K562 (cell line): ENCODE measurements around the gene PPM1G. TPM values are rescaled to one million over a fixed set of nuclear protein-coding genes. Genes with fewer than 3 reads are reported as not detected.

ENCODE experiments used
- ATAC-seq: fragments of 200-7000 bp; cut with Tn5 transposase; 3 replicates; pipeline ENCODE4 v1.9.1; 2020; ENCODE audit warnings: moderate library complexity
- BruUV-seq: library from RNA; stranded (reverse); fragments of 400-500 nt; replicated peaks from 2 replicates; lab custom pipeline; 2021; lab: Mats Ljungman, UMichigan
- CTCF ChIA-PET: fragments of 300-600 bp; formaldehyde crosslinking; extraction: SDS; loops from one replicate; lab custom pipeline; 2021; ENCODE audit warnings: low intra/inter-chr PET ratio; lab: Yijun Ruan, JAX
- POLR2A ChIA-PET: fragments of 300-600, 350-650 bp; sonication (Branson Sonifier 250); formaldehyde crosslinking; extraction: SDS; loops from one replicate; lab custom pipeline; 2021; ENCODE audit warnings: antibody characterized with exemption, inconsistent platforms; lab: Yijun Ruan, JAX
- DNase-seq, 4 experiments: peaks; one replicate each; pipeline versions ENCODE4 v3.0.0 to v3.0.0-alpha.2; 2011 to 2018; ENCODE audit warnings: low spot score in 3 of 4, mixed read lengths in 3 of 4; ENCODE audit errors: extremely low read depth in 1 of 4
- FAIRE-seq: peaks from 2 replicates; lab custom pipeline; 2011; peaks lifted over from hg19 to GRCh38; lab: Jason Lieb, UNC
- H2AFZ ChIP-seq: 2 replicates; pipeline ENCODE4 v1.6.0; 2011; ENCODE audit warnings: low read depth, low read length, control low read depth, inconsistent platforms
- H3K27ac ChIP-seq: fragments of 200-600 bp; 3 replicates; pipeline ENCODE4 v1.8.0; 2011; ENCODE audit warnings: low read depth, mild to moderate bottlenecking, control low read depth, inconsistent platforms, low read length, moderate library complexity, mixed read lengths; ENCODE audit errors: extremely low read depth
- H3K27me3 ChIP-seq, 2 experiments: fragments of 300-600 bp in 1 of 2; 2 replicates in 1 of 2; 3 replicates in 1 of 2; pipeline versions ENCODE4 v1.6.0 to v1.8.0; 2011; ENCODE audit warnings: inconsistent platforms in 2 of 2, low read length in 2 of 2, mild to moderate bottlenecking in 1 of 2, mixed read lengths in 1 of 2, moderate library complexity in 1 of 2; ENCODE audit not compliant: control insufficient read depth in 2 of 2, insufficient read depth in 2 of 2
- H3K36me3 ChIP-seq: fragments of 300-600 bp; 3 replicates; pipeline ENCODE4 v1.8.0; 2011; ENCODE audit warnings: mild to moderate bottlenecking, low read length, inconsistent platforms; ENCODE audit not compliant: control insufficient read depth, insufficient read depth
- H3K4me1 ChIP-seq, 2 experiments: fragments of 200-600 bp in 1 of 2; replicated peaks in 1 of 2; 2 replicates in 1 of 2; 3 replicates in 1 of 2; pipeline versions ENCODE4 v1.5.1 to v1.8.0; 2011; ENCODE audit warnings: inconsistent platforms in 2 of 2, low read length in 2 of 2, mild to moderate bottlenecking in 1 of 2, mixed read lengths in 1 of 2, moderate library complexity in 1 of 2; ENCODE audit not compliant: control insufficient read depth in 2 of 2, insufficient read depth in 2 of 2
- H3K4me2 ChIP-seq: 2 replicates; pipeline ENCODE4 v1.6.1; 2011; ENCODE audit warnings: low read length, control low read depth, inconsistent platforms, mixed read lengths; ENCODE audit not compliant: insufficient read depth
- H3K4me3 ChIP-seq: fragments of 200-600 bp; sonication (generic), shearing (Covaris generic); 2 replicates; pipeline ENCODE4 v1.5.1; 2016; ENCODE audit warnings: control low read depth, inconsistent platforms
- H3K79me2 ChIP-seq: fragments of 200-600 bp; 3 replicates; pipeline ENCODE4 v1.8.0; 2011; ENCODE audit warnings: low read length, inconsistent platforms; ENCODE audit not compliant: control insufficient read depth, insufficient read depth
- H3K9ac ChIP-seq, 2 experiments: 2 replicates each; pipeline versions ENCODE4 v1.6.0 to v1.6.1; 2011; ENCODE audit warnings: low read depth in 2 of 2, low read length in 2 of 2, control low read depth in 1 of 2, inconsistent platforms in 1 of 2, mild to moderate bottlenecking in 1 of 2, mixed read lengths in 1 of 2; ENCODE audit not compliant: insufficient read depth in 1 of 2
- H3K9me1 ChIP-seq: one replicate; pipeline ENCODE4 v1.6.0; 2011; ENCODE audit warnings: inconsistent platforms, mild to moderate bottlenecking, low read length, moderate library complexity; ENCODE audit not compliant: control insufficient read depth, insufficient read depth
- H3K9me3 ChIP-seq: replicated peaks from 2 replicates; pipeline ENCODE4 v1.5.1; 2011; ENCODE audit warnings: low read depth, low read length, inconsistent platforms; ENCODE audit not compliant: control insufficient read depth, insufficient read depth
- H4K20me1 ChIP-seq: replicated peaks from 2 replicates; pipeline ENCODE4 v1.6.1; 2011; ENCODE audit warnings: low read length, inconsistent platforms, mixed read lengths; ENCODE audit not compliant: control insufficient read depth, insufficient read depth
- BMI1 ChIP-seq: fragments of 150-350 bp; IDR thresholded peaks from 2 replicates; pipeline ENCODE4 v1.6.1; 2014; ENCODE audit warnings: low read length
- CBFA2T3 ChIP-seq: fragments of 450-650 bp; IDR thresholded peaks from 2 replicates; pipeline ENCODE4 v1.6.1; 2017
- EP300 ChIP-seq: IDR thresholded peaks from 2 replicates; pipeline ENCODE4 v1.6.1; 2012; ENCODE audit warnings: low read length, improper control_type of control experiment
- GATA2 ChIP-seq: sonication (generic); formaldehyde crosslinking; IDR thresholded peaks from 2 replicates; pipeline ENCODE4 v1.4.0; 2020; ENCODE audit warnings: mild to moderate bottlenecking, missing genetic modification reagents
- HMG20B ChIP-seq: fragments of 250-450 bp; sonication (Bioruptor Pico); IDR thresholded peaks from 2 replicates; pipeline ENCODE4 v1.5.0; 2021; ENCODE audit warnings: mild to moderate bottlenecking
- TEAD1 ChIP-seq, 2 experiments: fragments of 450-650 bp in 1 of 2; sonication (generic) in 1 of 2; formaldehyde crosslinking; IDR thresholded peaks; 2 replicates each; pipeline versions ENCODE4 v1.4.0 to v1.8.0; 2020 to 2022; ENCODE audit warnings: mild to moderate bottlenecking in 2 of 2, missing genetic modification reagents in 1 of 2
- TEAD2 ChIP-seq: fragments of 450-650 bp; IDR thresholded peaks from 2 replicates; pipeline ENCODE4 v1.6.1; 2016; ENCODE audit warnings: missing genetic modification characterization, control low read depth, missing compliant biosample characterization
- TFE3 ChIP-seq: fragments of 450-650 bp; formaldehyde crosslinking; IDR thresholded peaks from 2 replicates; pipeline ENCODE4 v1.4.0; 2020; ENCODE audit warnings: mild to moderate bottlenecking, mixed read lengths
- ZNF24 ChIP-seq: fragments of 450-650 bp; IDR thresholded peaks from 2 replicates; pipeline ENCODE4 v1.6.1; 2016
- WGBS: fragments of 100-300 bp; shearing (Covaris generic); methylation state at CpG from one replicate; pipeline ENCODE4 v1.1.6; 2016; ENCODE audit warnings: low coverage, mixed read lengths; ENCODE audit not compliant: insufficient coverage; ENCODE audit errors: missing lambda C conversion rate; 5-methylcytosine and 5-hydroxymethylcytosine counted together
- in situ Hi-C: fragments of 300-500 bp; cut with MboI; formaldehyde crosslinking; loops from 4 replicates; pipeline ENCODE4 v1.15.0; 2018; ENCODE audit warnings: inconsistent platforms, mixed read lengths
- intact Hi-C: fragments of 100-400 bp; cut with micrococcal nuclease; formaldehyde crosslinking; loops from 2 replicates; pipeline ENCODE4 v1.14.2; 2022
- polyA plus RNA-seq, 8 experiments: library from polyadenylated mRNA; depleted of rRNA in 4 of 8; stranded (reverse) in 5 of 8; unstranded in 3 of 8; fragments of >200 nt; fragmentation: Nextera tagmentation in 2 of 8; fragmentation: Illumina TruSeq in 1 of 8; extraction: Ambion mirVana in 2 of 8; extraction: Trizol in 1 of 8; gene quantifications; 2 replicates each; pipeline versions ENCODE4 v1.2.1 to v1.2.3, GENCODE V29; 2011 to 2014; ENCODE audit warnings: inconsistent platforms in 1 of 8, missing spikeins in 1 of 8
- total RNA-seq, 7 experiments: library from RNA; depleted of rRNA in 6 of 7; stranded (reverse); fragments of >200 nt in 6 of 7; fragmentation: Illumina TruSeq in 2 of 7; extraction: Trizol in 2 of 7; gene quantifications; 2 replicates each; pipeline versions ENCODE4 v1.2.1 to v1.2.3, GENCODE V29; 2011 to 2021; ENCODE audit warnings: low replicate concordance in 1 of 7
- TF ChIP-seq, protein P1 (sequence below): fragments of 450-650 bp; formaldehyde crosslinking; IDR thresholded peaks from 2 replicates; pipeline ENCODE4 v1.4.0; 2020; ENCODE audit warnings: mild to moderate bottlenecking, moderate library complexity
- TF ChIP-seq, protein P2 (sequence below): sonication (generic); formaldehyde crosslinking; IDR thresholded peaks from 2 replicates; pipeline ENCODE4 v1.8.0; 2022; ENCODE audit warnings: mild to moderate bottlenecking, missing genetic modification reagents

The PPM1G gene
- total and polyA plus RNA-seq, 9 of the 15 experiments (the other 6 are each of a cell fraction or from before 2014, with no cell fraction given), result 61.7 to 230 (median 153) TPM

GRCh38 chr2:27372937-27373336 lies 36.5 kb downstream of the PPM1G start:
- H3K9me1 ChIP-seq, result no peaks in the 10 kb centered on the region
- peaks cover 20 to 33% of the 10 kb centered on the region in 2 experiments for H3K4me1 ChIP-seq
- POLR2A ChIA-PET, result interaction anchor here (1.2 kb wide), 1 partner anchor 9 kb away, joined by 4 read pairs; no protein-coding TSS in a partner anchor
- BruUV-seq, result no TSS peak
- DNase-seq (no peak), FAIRE-seq (no peak), ATAC-seq (no peak)
- in situ Hi-C loops, result no loop called here
- H2AFZ ChIP-seq, result no peak overlapping the region
- H3K9me3 ChIP-seq, result no peaks in the 10 kb centered on the region
- peaks cover 51% of the 10 kb centered on the region for H3K79me2 ChIP-seq
- peaks cover 72% of the 10 kb centered on the region for H3K36me3 ChIP-seq
- H3K4me3 ChIP-seq, result no peak overlapping the region
- no peak overlapping the region for H3K9ac ChIP-seq
- TF ChIP-seq TEAD1 (CRISPR knock-in tag; IDR thresholded peaks at IDR 0.05), result no peak
- TF ChIP-seq TFE3 (CRISPR knock-in tag), result no peak
- TF ChIP-seq, protein P1, sequence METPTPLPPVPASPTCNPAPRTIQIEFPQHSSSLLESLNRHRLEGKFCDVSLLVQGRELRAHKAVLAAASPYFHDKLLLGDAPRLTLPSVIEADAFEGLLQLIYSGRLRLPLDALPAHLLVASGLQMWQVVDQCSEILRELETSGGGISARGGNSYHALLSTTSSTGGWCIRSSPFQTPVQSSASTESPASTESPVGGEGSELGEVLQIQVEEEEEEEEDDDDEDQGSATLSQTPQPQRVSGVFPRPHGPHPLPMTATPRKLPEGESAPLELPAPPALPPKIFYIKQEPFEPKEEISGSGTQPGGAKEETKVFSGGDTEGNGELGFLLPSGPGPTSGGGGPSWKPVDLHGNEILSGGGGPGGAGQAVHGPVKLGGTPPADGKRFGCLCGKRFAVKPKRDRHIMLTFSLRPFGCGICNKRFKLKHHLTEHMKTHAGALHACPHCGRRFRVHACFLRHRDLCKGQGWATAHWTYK (CRISPR knock-in tag), result no peak
- TF ChIP-seq, protein P2, sequence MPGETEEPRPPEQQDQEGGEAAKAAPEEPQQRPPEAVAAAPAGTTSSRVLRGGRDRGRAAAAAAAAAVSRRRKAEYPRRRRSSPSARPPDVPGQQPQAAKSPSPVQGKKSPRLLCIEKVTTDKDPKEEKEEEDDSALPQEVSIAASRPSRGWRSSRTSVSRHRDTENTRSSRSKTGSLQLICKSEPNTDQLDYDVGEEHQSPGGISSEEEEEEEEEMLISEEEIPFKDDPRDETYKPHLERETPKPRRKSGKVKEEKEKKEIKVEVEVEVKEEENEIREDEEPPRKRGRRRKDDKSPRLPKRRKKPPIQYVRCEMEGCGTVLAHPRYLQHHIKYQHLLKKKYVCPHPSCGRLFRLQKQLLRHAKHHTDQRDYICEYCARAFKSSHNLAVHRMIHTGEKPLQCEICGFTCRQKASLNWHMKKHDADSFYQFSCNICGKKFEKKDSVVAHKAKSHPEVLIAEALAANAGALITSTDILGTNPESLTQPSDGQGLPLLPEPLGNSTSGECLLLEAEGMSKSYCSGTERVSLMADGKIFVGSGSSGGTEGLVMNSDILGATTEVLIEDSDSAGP (CRISPR knock-in tag), result no peak
- no peak for TF ChIP-seq GATA2 (CRISPR knock-in tag)
- no peak for TF ChIP-seq TEAD2 (tag)
- no peak for TF ChIP-seq HMG20B (CRISPR knock-in tag)
- TF ChIP-seq ZNF24, result no peak
- TF ChIP-seq BMI1, result no peak
- no peak for TF ChIP-seq CBFA2T3
- no peak for TF ChIP-seq EP300
- TF ChIP-seq, all 486 proteins: peak for 0
- 97% methylated on average over 6 of the region's 6 CpGs for WGBS
- intact Hi-C loops, result loop anchor here (5.0 kb wide), 1 partner anchor 71 kb away; no protein-coding TSS in a partner anchor
- no peaks in the 10 kb centered on the region for H4K20me1 ChIP-seq
- CTCF ChIA-PET, result no interaction called here
- no peak overlapping the region for H3K27ac ChIP-seq
- H3K27me3 ChIP-seq, result no peaks in the 10 kb centered on the region
- H3K4me2 ChIP-seq, result no peak overlapping the region
